HCT116 (cell line): ENCODE measurements around the gene BAIAP2. TPM values are rescaled to one million over a fixed set of nuclear protein-coding genes. Genes with fewer than 3 reads are reported as not detected.

Experiments used
- ATAC-seq: fragments of 200-7000 bp; cut with Tn5 transposase; 2 replicates; pipeline ENCODE4 v1.9.1; 2020; ENCODE audit warnings: mild to moderate bottlenecking, moderate library complexity
- BruUV-seq: library from RNA; stranded (reverse); fragments of 400-500 nt; replicated peaks from 2 replicates; lab custom pipeline; 2021; lab: Mats Ljungman, UMichigan
- CTCF ChIA-PET: fragments of 300-600 bp; sonication (Branson Sonifier 250); formaldehyde crosslinking; loops from one replicate; lab custom pipeline; 2021; ENCODE audit warnings: antibody characterized with exemption; lab: Charles Lee
- POLR2A ChIA-PET: fragments of 300-600, 350-600 bp; sonication (Branson Sonifier 250); formaldehyde crosslinking; loops from one replicate; lab custom pipeline; 2021; ENCODE audit warnings: antibody characterized with exemption; lab: Charles Lee
- RAD21 ChIA-PET, 2 experiments: fragments of 300-600 bp; sonication (Branson Sonifier 250); formaldehyde crosslinking; loops; one replicate each; lab custom pipeline; 2023; ENCODE audit warnings: low total read pairs in 2 of 2; ENCODE audit not compliant: uncharacterized antibody in 2 of 2, unreplicated experiment in 2 of 2, low non-redundant PET in 1 of 2; lab: Charles Lee
- DNase-seq: peaks from one replicate; pipeline ENCODE4 v3.0.0-alpha.2; 2010; ENCODE audit warnings: low read depth, low spot score
- H2AFZ ChIP-seq: fragments of 200-600 bp; shearing (Covaris generic), sonication (generic); 2 replicates; pipeline ENCODE4 v1.6.1; 2017; ENCODE audit warnings: low read depth, mixed run types, mixed read lengths, antibody characterized with exemption, low read length; ENCODE audit not compliant: poor library complexity, severe bottlenecking
- H3K27ac ChIP-seq: 2 replicates; pipeline ENCODE4 v1.5.1; 2012; ENCODE audit warnings: low read depth, low read length
- H3K27me3 ChIP-seq: fragments of 200-600 bp; sonication (generic); 2 replicates; pipeline ENCODE4 v1.6.1; 2016; ENCODE audit warnings: mixed run types, low read length, mixed read lengths; ENCODE audit not compliant: insufficient read depth
- H3K36me3 ChIP-seq, 2 experiments: fragments of 200-500 bp in 1 of 2; fragments of 200-600 bp in 1 of 2; sonication (Bioruptor generic) in 1 of 2; sonication (generic) in 1 of 2; 2 replicates each; pipeline versions ENCODE4 v1.5.1 to v1.6.1; 2014 to 2016; ENCODE audit warnings: low read length in 2 of 2, inconsistent platforms in 1 of 2, mixed read lengths in 1 of 2, mixed run types in 1 of 2; ENCODE audit not compliant: insufficient read depth in 2 of 2, control insufficient read depth in 1 of 2
- H3K4me1 ChIP-seq, 2 experiments: fragments of 200-600 bp in 1 of 2; sonication (generic) in 1 of 2; 2 replicates each; pipeline versions ENCODE4 v1.5.1 to v1.6.1; 2012 to 2017; ENCODE audit warnings: low read length in 2 of 2, inconsistent platforms in 1 of 2, mild to moderate bottlenecking in 1 of 2, mixed read lengths in 1 of 2, mixed run types in 1 of 2, moderate library complexity in 1 of 2; ENCODE audit not compliant: insufficient read depth in 2 of 2, control insufficient read depth in 1 of 2
- H3K4me2 ChIP-seq: fragments of 200-600 bp; sonication (generic); 2 replicates; pipeline ENCODE4 v1.6.1; 2017; ENCODE audit warnings: mixed run types, low read length, mixed read lengths
- H3K4me3 ChIP-seq, 2 experiments: fragments of 200-600 bp in 1 of 2; sonication (generic) in 1 of 2; replicated peaks in 1 of 2; 2 replicates each; pipeline ENCODE4 v1.5.1; 2011 to 2016; ENCODE audit warnings: low read length in 2 of 2, control low read depth in 1 of 2, low read depth in 1 of 2, mild to moderate bottlenecking in 1 of 2, mixed read lengths in 1 of 2, mixed run types in 1 of 2
- H3K79me2 ChIP-seq: fragments of 200-600 bp; sonication (generic); 2 replicates; pipeline ENCODE4 v1.6.1; 2017; ENCODE audit warnings: mild to moderate bottlenecking, mixed run types, low read length, moderate library complexity, mixed read lengths; ENCODE audit not compliant: insufficient read depth
- H3K9ac ChIP-seq: fragments of 200-600 bp; sonication (generic); 2 replicates; pipeline ENCODE4 v1.6.1; 2016; ENCODE audit warnings: low read length, mixed read lengths
- H3K9me2 ChIP-seq: fragments of 200-600 bp; sonication (generic), shearing (Covaris generic); 2 replicates; pipeline ENCODE4 v1.6.1; 2017; ENCODE audit warnings: mixed run types, mild to moderate bottlenecking, moderate library complexity; ENCODE audit not compliant: insufficient read depth
- H3K9me3 ChIP-seq, 2 experiments: fragments of 200-500 bp in 1 of 2; fragments of 200-600 bp in 1 of 2; sonication (Bioruptor generic) in 1 of 2; sonication (generic) in 1 of 2; 2 replicates each; pipeline ENCODE4 v1.6.1; 2014 to 2017; ENCODE audit warnings: low read length in 2 of 2, mixed read lengths in 2 of 2, inconsistent platforms in 1 of 2, low read depth in 1 of 2, mild to moderate bottlenecking in 1 of 2, mixed run types in 1 of 2, moderate library complexity in 1 of 2; ENCODE audit not compliant: control insufficient read depth in 1 of 2, insufficient read depth in 1 of 2
- H4K20me1 ChIP-seq: fragments of 200-600 bp; sonication (generic), shearing (Covaris generic); 2 replicates; pipeline ENCODE4 v1.6.1; 2017; ENCODE audit warnings: mixed run types, mild to moderate bottlenecking, moderate library complexity; ENCODE audit not compliant: insufficient read depth
- CTCF ChIP-seq, 3 experiments: fragments of 200-600 bp in 1 of 3; sonication (generic) in 1 of 3; IDR thresholded peaks in 2 of 3; conservative IDR thresholded peaks in 1 of 3; 2 replicates each; pipeline ENCODE4 v1.5.1; 2012 to 2017; ENCODE audit warnings: low read depth in 2 of 3, low read length in 2 of 3, antibody characterized with exemption in 1 of 3, borderline replicate concordance in 1 of 3, control low read depth in 1 of 3, mild to moderate bottlenecking in 1 of 3, mixed read lengths in 1 of 3, mixed run types in 1 of 3, moderate library complexity in 1 of 3; ENCODE audit not compliant: insufficient read depth in 1 of 3
- EZH2 ChIP-seq: fragments of 200-600 bp; sonication (generic); IDR thresholded peaks from 2 replicates; pipeline ENCODE4 v1.6.1; 2017; ENCODE audit warnings: antibody characterized with exemption, mixed run types
- FOSL1 ChIP-seq: IDR thresholded peaks from 2 replicates; pipeline ENCODE4 v1.6.1; 2012; ENCODE audit warnings: low read depth
- POLR2AphosphoS5 ChIP-seq: IDR thresholded peaks from 2 replicates; pipeline ENCODE4 v1.6.1; 2011; ENCODE audit warnings: mild to moderate bottlenecking, low read depth, low read length, moderate library complexity
- RAD21 ChIP-seq: IDR thresholded peaks from 2 replicates; pipeline ENCODE4 v1.6.1; 2012; ENCODE audit warnings: low read depth, mild to moderate bottlenecking
- SP1 ChIP-seq: IDR thresholded peaks from 2 replicates; pipeline ENCODE4 v1.6.1; 2012; ENCODE audit warnings: low read depth
- TCF7L2 ChIP-seq: IDR thresholded peaks from 2 replicates; pipeline ENCODE4 v1.7.0; 2011; ENCODE audit warnings: borderline replicate concordance, inconsistent platforms; ENCODE audit not compliant: insufficient read depth, insufficient read length; ENCODE audit errors: extremely low read depth
- ZFX ChIP-seq: fragments of 450-650 bp; IDR thresholded peaks from 2 replicates; pipeline ENCODE4 v1.6.1; 2017
- ZNF274 ChIP-seq: fragments of 200-500 bp; sonication (Bioruptor generic); IDR thresholded peaks from 2 replicates; pipeline ENCODE4 v1.6.1; 2014; ENCODE audit warnings: mild to moderate bottlenecking, low read depth, low read length, inconsistent platforms
- intact Hi-C: fragments of 100-400 bp; cut with micrococcal nuclease; formaldehyde crosslinking; loops from 2 replicates; pipeline ENCODE4 v1.10.0; 2022
- total RNA-seq: library from RNA; stranded (reverse); gene quantifications from one replicate; pipeline ENCODE4 v1.2.1, GENCODE V29; 2021; ENCODE audit not compliant: unreplicated experiment
- TF ChIP-seq, protein P1 (sequence below): IDR thresholded peaks from 2 replicates; pipeline ENCODE4 v1.6.1; 2012

The BAIAP2 gene
- total RNA-seq, 1 experiment from 2014 or later: 105 TPM

DNA sequence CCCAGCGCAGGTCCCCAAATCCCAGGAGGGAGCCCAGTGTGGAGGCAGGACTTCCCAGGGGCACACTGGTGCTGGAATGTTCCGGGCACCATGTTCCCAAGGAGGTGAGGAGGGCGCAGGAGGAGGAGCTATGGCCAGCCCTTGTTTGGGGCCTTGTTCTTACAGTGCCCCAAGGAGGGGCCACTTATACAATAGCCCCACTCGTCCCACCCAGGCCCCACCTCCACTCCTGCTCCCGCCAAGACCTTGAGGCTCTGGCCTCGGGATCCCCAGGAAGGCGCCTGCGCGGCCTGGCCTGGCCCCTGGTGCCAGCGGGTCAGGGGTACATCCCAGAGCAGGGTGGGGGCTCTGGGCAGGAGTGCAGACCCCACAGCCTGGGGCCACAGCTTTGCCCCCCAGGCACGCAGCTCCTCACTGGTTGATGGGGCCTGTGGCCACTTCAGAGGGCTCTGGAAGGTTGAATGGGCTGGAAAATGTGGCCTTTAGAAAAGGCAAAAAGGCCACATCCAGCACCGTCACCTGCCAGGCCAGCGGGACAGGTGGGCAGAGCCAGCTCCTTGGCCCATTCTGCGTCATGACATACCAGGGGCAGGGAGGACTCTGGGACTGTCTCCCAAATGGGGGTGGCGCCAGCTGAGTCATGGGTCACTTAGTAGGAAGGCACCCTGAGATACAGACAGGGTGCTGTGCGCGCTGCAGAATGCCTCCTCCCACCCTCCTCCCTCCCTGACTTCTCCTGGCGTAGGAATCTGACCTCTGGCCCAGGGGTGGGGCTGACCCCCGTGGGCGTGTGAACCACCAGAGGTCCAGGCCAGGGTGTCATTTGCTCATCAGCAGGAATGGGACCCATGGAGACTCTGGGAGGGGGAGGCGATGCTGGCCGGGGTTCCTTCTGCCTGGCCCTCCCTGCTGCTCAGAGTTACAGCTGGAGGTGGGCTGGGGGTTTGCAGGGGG lies 98.1 kb downstream of the BAIAP2 start:
- ATAC-seq (no peak), DNase-seq (no peak)
- H3K4me3 ChIP-seq: no peak overlapping the region
- H3K79me2 ChIP-seq: no peaks in the 10 kb centered on the region
- intact Hi-C loops: no loop called here
- ChIA-PET POLR2A (interaction anchor here (0.6 kb wide), 1 partner anchor 12 kb away, joined by 3 read pairs; no protein-coding TSS in a partner anchor), RAD21 (no interaction called here), CTCF (no interaction called here)
- H3K9me2 ChIP-seq: no peaks in the 10 kb centered on the region
- H3K27me3 ChIP-seq: no peaks in the 10 kb centered on the region
- TF ChIP-seq EZH2: no peak
- H4K20me1 ChIP-seq: no peaks in the 10 kb centered on the region
- H3K27ac ChIP-seq: no peak overlapping the region
- H2AFZ ChIP-seq: no peak overlapping the region
- 0 out of 2 replicates have a peak overlapping the region, but pooled peaks have one; percentile 9 for H3K4me2 ChIP-seq
- no peaks in the 10 kb centered on the region; a peak in 1 of 4 replicates for H3K9me3 ChIP-seq
- BruUV-seq: no TSS peak
- peaks cover 0 to 11% of the 10 kb centered on the region in 2 experiments; a peak in 2 of 4 replicates for H3K4me1 ChIP-seq
- no peaks in the 10 kb centered on the region for H3K36me3 ChIP-seq
- H3K9ac ChIP-seq: no peak overlapping the region

DNA sequence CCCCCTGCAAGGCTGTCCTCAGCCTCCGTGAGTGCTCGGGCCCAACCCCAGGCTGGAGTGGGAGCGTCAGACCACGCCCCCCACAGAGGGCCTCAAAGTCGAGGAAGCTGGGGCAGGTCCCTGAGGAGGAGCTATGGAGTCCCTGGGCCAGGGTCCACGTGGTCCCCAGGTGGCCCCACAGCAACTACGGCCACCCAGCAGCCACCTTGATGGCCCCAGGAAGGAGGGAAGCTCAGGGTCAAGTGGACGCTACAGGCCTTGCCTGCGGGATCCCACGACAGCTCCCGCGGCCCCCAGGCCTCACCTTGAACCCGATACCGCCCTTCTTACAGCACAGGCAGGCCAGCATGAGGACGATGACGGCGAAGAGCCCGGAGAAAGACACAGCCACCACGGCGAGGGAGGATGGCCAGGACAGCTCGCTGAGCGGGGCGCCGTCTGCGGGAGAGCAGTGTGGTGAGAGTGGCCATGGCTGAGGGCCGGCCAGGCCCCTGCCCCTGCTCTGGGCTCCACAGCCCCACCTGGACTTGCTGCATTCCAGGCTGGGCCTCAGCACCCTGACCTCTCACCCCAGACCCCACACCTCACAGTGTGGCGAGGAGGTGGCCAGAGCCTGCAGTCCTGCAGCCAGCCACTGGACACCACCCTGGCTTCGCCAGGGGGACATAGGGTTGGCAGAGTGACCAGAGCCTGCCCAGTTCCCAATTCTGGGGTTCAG lies 99.3 kb downstream of the BAIAP2 start:
- BruUV-seq: no TSS peak
- Histone ChIP-seq H3K4me3 (no peak overlapping the region), H3K9ac (no peak overlapping the region), H3K9me2 (no peaks in the 10 kb centered on the region), H3K4me1 (peaks cover 0 to 11% of the 10 kb centered on the region in 2 experiments; a peak in 2 of 4 replicates), H4K20me1 (no peaks in the 10 kb centered on the region), H3K79me2 (no peaks in the 10 kb centered on the region), H3K27ac (no peak overlapping the region), H3K4me2 (no peak overlapping the region), H3K27me3 (no peaks in the 10 kb centered on the region), H2AFZ (no peak overlapping the region), H3K9me3 (no peaks in the 10 kb centered on the region; a peak in 1 of 4 replicates), H3K36me3 (no peaks in the 10 kb centered on the region)
- ChIA-PET CTCF (no interaction called here), POLR2A (no interaction called here), RAD21 (no interaction called here)
- TF ChIP-seq TCF7L2: no peak
- no peak for TF ChIP-seq POLR2AphosphoS5
- TF ChIP-seq FOSL1: no peak
- TF ChIP-seq CTCF (IDR thresholded peaks at IDR 0.05 in 2 of 3, conservative IDR thresholded peaks at IDR 0.05 in 1 of 3; ENCODE audit: borderline replicate concordance in 1 of 3, insufficient read depth in 1 of 3, low read depth in 2 of 3, low read length in 2 of 3): no peak
- no peak for TF ChIP-seq RAD21
- TF ChIP-seq SP1: no peak
- no peak for TF ChIP-seq ZNF274
- TF ChIP-seq, protein P1, sequence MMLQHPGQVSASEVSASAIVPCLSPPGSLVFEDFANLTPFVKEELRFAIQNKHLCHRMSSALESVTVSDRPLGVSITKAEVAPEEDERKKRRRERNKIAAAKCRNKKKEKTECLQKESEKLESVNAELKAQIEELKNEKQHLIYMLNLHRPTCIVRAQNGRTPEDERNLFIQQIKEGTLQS: no peak
- no peak for TF ChIP-seq ZFX
- intact Hi-C loops: no loop called here
- no peak for ATAC-seq
- DNase-seq: no peak
